ENCODE measurements around the gene MRC2.

DNA sequence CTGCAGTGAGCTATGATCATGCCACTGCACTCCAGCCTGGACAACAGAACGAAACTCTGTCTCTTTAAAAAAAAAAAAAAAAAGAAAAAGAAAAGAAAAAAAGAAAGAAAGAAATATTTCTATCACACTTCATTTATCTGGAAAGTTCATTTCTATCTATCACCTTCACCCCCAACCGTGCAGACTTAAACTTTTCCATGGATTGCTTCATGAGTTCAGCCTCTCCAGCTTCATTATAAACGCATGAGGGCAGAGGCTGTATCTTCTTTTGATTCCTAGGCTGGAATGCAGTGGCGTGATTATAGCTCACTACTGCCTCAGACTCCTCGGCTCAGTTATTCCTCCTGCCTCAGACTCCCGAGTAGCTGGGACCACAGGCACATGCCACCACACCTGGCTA is 28.2 kb downstream of the MRC2 start:
- TF ChIP-seq RAD51 (IDR thresholded peaks at IDR 0.05; ENCODE audit: borderline replicate concordance, low read depth) = no peak
- no peak for TF ChIP-seq EZH2 (IDR thresholded peaks at IDR 0.05; ENCODE audit: borderline replicate concordance, low read depth, low read length)
- TF ChIP-seq CSDE1 (IDR thresholded peaks at IDR 0.05) = no peak
- TF ChIP-seq, protein P1, sequence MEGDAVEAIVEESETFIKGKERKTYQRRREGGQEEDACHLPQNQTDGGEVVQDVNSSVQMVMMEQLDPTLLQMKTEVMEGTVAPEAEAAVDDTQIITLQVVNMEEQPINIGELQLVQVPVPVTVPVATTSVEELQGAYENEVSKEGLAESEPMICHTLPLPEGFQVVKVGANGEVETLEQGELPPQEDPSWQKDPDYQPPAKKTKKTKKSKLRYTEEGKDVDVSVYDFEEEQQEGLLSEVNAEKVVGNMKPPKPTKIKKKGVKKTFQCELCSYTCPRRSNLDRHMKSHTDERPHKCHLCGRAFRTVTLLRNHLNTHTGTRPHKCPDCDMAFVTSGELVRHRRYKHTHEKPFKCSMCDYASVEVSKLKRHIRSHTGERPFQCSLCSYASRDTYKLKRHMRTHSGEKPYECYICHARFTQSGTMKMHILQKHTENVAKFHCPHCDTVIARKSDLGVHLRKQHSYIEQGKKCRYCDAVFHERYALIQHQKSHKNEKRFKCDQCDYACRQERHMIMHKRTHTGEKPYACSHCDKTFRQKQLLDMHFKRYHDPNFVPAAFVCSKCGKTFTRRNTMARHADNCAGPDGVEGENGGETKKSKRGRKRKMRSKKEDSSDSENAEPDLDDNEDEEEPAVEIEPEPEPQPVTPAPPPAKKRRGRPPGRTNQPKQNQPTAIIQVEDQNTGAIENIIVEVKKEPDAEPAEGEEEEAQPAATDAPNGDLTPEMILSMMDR (IDR thresholded peaks at IDR 0.05 in 2 of 3, conservative IDR thresholded peaks at IDR 0.05 in 1 of 3; ENCODE audit: insufficient read depth in 2 of 3, low read depth in 1 of 3, low read length in 3 of 3) = no peak
- TF ChIP-seq JUNB (CRISPR knock-in tag; conservative IDR thresholded peaks at IDR 0.05) = no peak

Measured in K562 (cell line).